ENCODE results near the gene ANAPC7.
"Not testable (repeated sequence)": the region's sequence is repeated elsewhere in the genome, so short reads cannot be mapped to it uniquely, and the experiment has no call there.

- TF ChIP-seq CTCF (conservative IDR thresholded peaks at IDR 0.05; ENCODE audit: low read length); EZH2phosphoT487 (IDR thresholded peaks at IDR 0.05; ENCODE audit: borderline replicate concordance, low read depth, low read length): not testable (repeated sequence)
Observed at GRCh38 chr12:110340261-110340660, 63.2 kb downstream of the ANAPC7 start.

Measured in OCI-LY7 (cell line).